ENCODE measurements around the gene C4orf50. TPM values are rescaled to one million over a fixed set of nuclear protein-coding genes. Genes with fewer than 3 reads are reported as not detected.

C4orf50 gene
- total RNA-seq, 5 donors from 2014 or later (not counting 1 experiment from before 2014, with no cell fraction given): 0.28 to 3.0 (median 0.54) TPM

GRCh38 chr4:5906191-5906590 lies 112.0 kb downstream of the C4orf50 start:
- H3K27me3 Mint-ChIP-seq: peaks cover 23 to 35% of the 10 kb centered on the region in 2 donors
- Histone ChIP-seq H3K27me3 (replicated peaks in 1 of 2; ENCODE audit: control insufficient read depth in 2 of 2, extremely low read depth in 1 of 2, insufficient read depth in 2 of 2, low read length in 1 of 2) (peaks cover 0 to 21% of the 10 kb centered on the region in 2 experiments), H3K4me3 (ENCODE audit: control insufficient read depth in 1 of 2, extremely low read depth in 1 of 2, low read length in 1 of 2) (no peak overlapping the region), H3K27ac (ENCODE audit: low read length) (no peak overlapping the region), H3K9me3 (no peaks in the 10 kb centered on the region), H3K36me3 (ENCODE audit: control insufficient read depth in 2 of 2, extremely low read depth in 1 of 2, insufficient read depth in 1 of 2, low read length in 1 of 2) (no peaks in the 10 kb centered on the region), H3K4me1 (ENCODE audit: control insufficient read depth in 1 of 2, extremely low read depth in 1 of 2, insufficient read depth in 2 of 2, low read length in 2 of 2) (no peaks in the 10 kb centered on the region)
- ChIA-PET POLR2A (no interaction called here), CTCF (no interaction called here)
- WGBS (ENCODE audit: insufficient coverage): 16% methylated on average over 4 of the region's 5 CpGs
- no peak overlapping the region for H3K27ac Mint-ChIP-seq
- peaks cover 16 to 19% (median 17%) of the 10 kb centered on the region in 3 donors for H3K9me3 Mint-ChIP-seq
- no peak for ATAC-seq (replicated peaks in 1 of 4)
- H3K36me3 Mint-ChIP-seq: no peaks in the 10 kb centered on the region
- H3K4me3 Mint-ChIP-seq: no peak overlapping the region
- no peak for DNase-seq
- H3K4me1 Mint-ChIP-seq: no peaks in the 10 kb centered on the region

- Histone ChIP-seq H3K27me3 (replicated peaks in 1 of 2; ENCODE audit: control insufficient read depth in 2 of 2, extremely low read depth in 1 of 2, insufficient read depth in 2 of 2, low read length in 1 of 2) (peaks cover 0 to 23% of the 10 kb centered on the region in 2 experiments), H3K4me3 (ENCODE audit: control insufficient read depth in 1 of 2, extremely low read depth in 1 of 2, low read length in 1 of 2) (no peak overlapping the region), H3K36me3 (ENCODE audit: control insufficient read depth in 2 of 2, extremely low read depth in 1 of 2, insufficient read depth in 1 of 2, low read length in 1 of 2) (no peaks in the 10 kb centered on the region), H3K4me1 (ENCODE audit: control insufficient read depth in 1 of 2, extremely low read depth in 1 of 2, insufficient read depth in 2 of 2, low read length in 2 of 2) (no peaks in the 10 kb centered on the region), H3K9me3 (no peaks in the 10 kb centered on the region), H3K27ac (ENCODE audit: low read length) (no peak overlapping the region)
- peaks cover 15 to 19% (median 17%) of the 10 kb centered on the region in 3 donors for H3K9me3 Mint-ChIP-seq
- 8% methylated on average over 4 of the region's 8 CpGs for WGBS (ENCODE audit: insufficient coverage)
- DNase-seq (no peak), ATAC-seq (replicated peaks in 1 of 4) (no peak)
- peaks cover 25 to 40% of the 10 kb centered on the region in 2 donors for H3K27me3 Mint-ChIP-seq
- CTCF ChIA-PET: no interaction called here
- no peak overlapping the region for H3K27ac Mint-ChIP-seq
- H3K4me3 Mint-ChIP-seq: no peak overlapping the region
- no peaks in the 10 kb centered on the region for H3K36me3 Mint-ChIP-seq
- H3K4me1 Mint-ChIP-seq: no peaks in the 10 kb centered on the region
- POLR2A ChIA-PET: no interaction called here
These were observed 112.5 kb downstream of the C4orf50 start for GRCh38 chr4:5905714-5906113.

GRCh38 chr4:5900844-5901243 lies 117.4 kb downstream of the C4orf50 start:
- CTCF ChIA-PET: no interaction called here
- peaks cover 24 to 34% of the 10 kb centered on the region in 2 donors for H3K27me3 Mint-ChIP-seq
- DNase-seq: no peak
- POLR2A ChIA-PET: no interaction called here
- no peaks in the 10 kb centered on the region for H3K4me1 Mint-ChIP-seq
- H3K36me3 ChIP-seq (ENCODE audit: control insufficient read depth in 2 of 2, extremely low read depth in 1 of 2, insufficient read depth in 1 of 2, low read length in 1 of 2): no peaks in the 10 kb centered on the region
- H3K9me3 ChIP-seq: no peaks in the 10 kb centered on the region
- no peak overlapping the region for H3K27ac ChIP-seq (ENCODE audit: low read length)
- peaks cover 4 to 5% (median 4%) of the 10 kb centered on the region in 3 donors for H3K9me3 Mint-ChIP-seq
- 68% methylated on average over 4 of the region's 5 CpGs for WGBS (ENCODE audit: insufficient coverage)
- no peak overlapping the region for H3K4me3 Mint-ChIP-seq
- H3K36me3 Mint-ChIP-seq: no peaks in the 10 kb centered on the region
- H3K27ac Mint-ChIP-seq: no peak overlapping the region
- peaks cover 0 to 29% of the 10 kb centered on the region in 2 experiments for H3K27me3 ChIP-seq (replicated peaks in 1 of 2; ENCODE audit: control insufficient read depth in 2 of 2, extremely low read depth in 1 of 2, insufficient read depth in 2 of 2, low read length in 1 of 2)
- no peak overlapping the region for H3K4me3 ChIP-seq (ENCODE audit: control insufficient read depth in 1 of 2, extremely low read depth in 1 of 2, low read length in 1 of 2)
- H3K4me1 ChIP-seq (ENCODE audit: control insufficient read depth in 1 of 2, extremely low read depth in 1 of 2, insufficient read depth in 2 of 2, low read length in 2 of 2): no peaks in the 10 kb centered on the region
- ATAC-seq (replicated peaks in 1 of 4): no peak

GRCh38 chr4:5899881-5900280 lies 118.3 kb downstream of the C4orf50 start:
- Histone ChIP-seq H3K27ac (ENCODE audit: low read length) (no peak overlapping the region), H3K9me3 (no peaks in the 10 kb centered on the region), H3K27me3 (replicated peaks in 1 of 2; ENCODE audit: control insufficient read depth in 2 of 2, extremely low read depth in 1 of 2, insufficient read depth in 2 of 2, low read length in 1 of 2) (peaks cover 0 to 27% of the 10 kb centered on the region in 2 experiments), H3K36me3 (ENCODE audit: control insufficient read depth in 2 of 2, extremely low read depth in 1 of 2, insufficient read depth in 1 of 2, low read length in 1 of 2) (no peaks in the 10 kb centered on the region), H3K4me1 (ENCODE audit: control insufficient read depth in 1 of 2, extremely low read depth in 1 of 2, insufficient read depth in 2 of 2, low read length in 2 of 2) (no peaks in the 10 kb centered on the region), H3K4me3 (ENCODE audit: control insufficient read depth in 1 of 2, extremely low read depth in 1 of 2, low read length in 1 of 2) (no peak overlapping the region)
- no peaks in the 10 kb centered on the region for H3K4me1 Mint-ChIP-seq
- peaks cover 4 to 5% (median 4%) of the 10 kb centered on the region in 3 donors for H3K9me3 Mint-ChIP-seq
- WGBS (ENCODE audit: insufficient coverage): 73% methylated on average over 2 of the region's 5 CpGs
- H3K36me3 Mint-ChIP-seq: no peaks in the 10 kb centered on the region
- ChIA-PET CTCF (no interaction called here), POLR2A (no interaction called here)
- DNase-seq (no peak), ATAC-seq (replicated peaks in 1 of 4) (no peak)
- peaks cover 24 to 33% of the 10 kb centered on the region in 2 donors for H3K27me3 Mint-ChIP-seq
- no peak overlapping the region for H3K4me3 Mint-ChIP-seq
- no peak overlapping the region for H3K27ac Mint-ChIP-seq

- Histone ChIP-seq H3K27me3 (replicated peaks in 1 of 2; ENCODE audit: control insufficient read depth in 2 of 2, extremely low read depth in 1 of 2, insufficient read depth in 2 of 2, low read length in 1 of 2) (peaks cover 0 to 28% of the 10 kb centered on the region in 2 experiments), H3K27ac (ENCODE audit: low read length) (no peak overlapping the region), H3K9me3 (no peaks in the 10 kb centered on the region), H3K4me1 (ENCODE audit: control insufficient read depth in 1 of 2, extremely low read depth in 1 of 2, insufficient read depth in 2 of 2, low read length in 2 of 2) (no peaks in the 10 kb centered on the region), H3K36me3 (ENCODE audit: control insufficient read depth in 2 of 2, extremely low read depth in 1 of 2, insufficient read depth in 1 of 2, low read length in 1 of 2) (no peaks in the 10 kb centered on the region), H3K4me3 (ENCODE audit: control insufficient read depth in 1 of 2, extremely low read depth in 1 of 2, low read length in 1 of 2) (no peak overlapping the region)
- Mint-ChIP-seq H3K27ac (no peak overlapping the region), H3K4me1 (no peaks in the 10 kb centered on the region), H3K36me3 (no peaks in the 10 kb centered on the region), H3K27me3 (peaks cover 26 to 29% of the 10 kb centered on the region in 2 donors), H3K4me3 (no peak overlapping the region), H3K9me3 (peaks cover 4 to 5% (median 4%) of the 10 kb centered on the region in 3 donors)
- ChIA-PET POLR2A (no interaction called here), CTCF (no interaction called here)
- ATAC-seq (replicated peaks in 1 of 4) (no peak), DNase-seq (no peak)
- 100% methylated on average over 1 of the region's 1 CpG for WGBS (ENCODE audit: insufficient coverage)
These were observed 118.8 kb downstream of the C4orf50 start for GRCh38 chr4:5899396-5899795.

GRCh38 chr4:5897674-5898073 lies 120.6 kb downstream of the C4orf50 start:
- ATAC-seq (replicated peaks in 1 of 4): no peak
- CTCF ChIA-PET: no interaction called here
- no peaks in the 10 kb centered on the region for H3K9me3 ChIP-seq
- Mint-ChIP-seq H3K27me3 (peaks cover 29 to 34% of the 10 kb centered on the region in 2 donors), H3K9me3 (peaks cover 4 to 5% (median 4%) of the 10 kb centered on the region in 3 donors), H3K36me3 (no peaks in the 10 kb centered on the region), H3K4me3 (no peak overlapping the region), H3K27ac (no peak overlapping the region), H3K4me1 (peaks cover 0 to 3% (median 2%) of the 10 kb centered on the region in 3 donors)
- DNase-seq: no peak
- no peaks in the 10 kb centered on the region for H3K36me3 ChIP-seq (ENCODE audit: control insufficient read depth in 2 of 2, extremely low read depth in 1 of 2, insufficient read depth in 1 of 2, low read length in 1 of 2)
- no peak overlapping the region for H3K27ac ChIP-seq (ENCODE audit: low read length)
- H3K27me3 ChIP-seq (replicated peaks in 1 of 2; ENCODE audit: control insufficient read depth in 2 of 2, extremely low read depth in 1 of 2, insufficient read depth in 2 of 2, low read length in 1 of 2): peaks cover 4 to 32% of the 10 kb centered on the region in 2 experiments
- no peak overlapping the region for H3K4me3 ChIP-seq (ENCODE audit: control insufficient read depth in 1 of 2, extremely low read depth in 1 of 2, low read length in 1 of 2)
- no peaks in the 10 kb centered on the region for H3K4me1 ChIP-seq (ENCODE audit: control insufficient read depth in 1 of 2, extremely low read depth in 1 of 2, insufficient read depth in 2 of 2, low read length in 2 of 2)
- POLR2A ChIA-PET: no interaction called here
- 86% methylated on average over 13 of the region's 13 CpGs for WGBS (ENCODE audit: insufficient coverage)

GRCh38 chr4:5895287-5895686 lies 122.9 kb downstream of the C4orf50 start:
- H3K27ac Mint-ChIP-seq: no peak overlapping the region
- H3K4me1 ChIP-seq (ENCODE audit: control insufficient read depth in 1 of 2, extremely low read depth in 1 of 2, insufficient read depth in 2 of 2, low read length in 2 of 2): peaks cover 0 to under 1% of the 10 kb centered on the region in 2 experiments
- ChIA-PET POLR2A (interaction anchor here in 1 of 2 donors (0.9 kb wide), 1 partner anchor 104 kb away, joined by 3 read pairs; no protein-coding TSS in a partner anchor), CTCF (no interaction called here)
- H3K27me3 Mint-ChIP-seq: peaks cover 28 to 45% of the 10 kb centered on the region in 2 donors
- peaks cover 4 to 42% of the 10 kb centered on the region in 2 experiments for H3K27me3 ChIP-seq (replicated peaks in 1 of 2; ENCODE audit: control insufficient read depth in 2 of 2, extremely low read depth in 1 of 2, insufficient read depth in 2 of 2, low read length in 1 of 2)
- WGBS (ENCODE audit: insufficient coverage): 80% methylated on average over 3 of the region's 4 CpGs
- H3K36me3 Mint-ChIP-seq: no peaks in the 10 kb centered on the region
- no peak overlapping the region for H3K4me3 ChIP-seq (ENCODE audit: control insufficient read depth in 1 of 2, extremely low read depth in 1 of 2, low read length in 1 of 2)
- H3K9me3 Mint-ChIP-seq: peaks cover 4 to 5% (median 4%) of the 10 kb centered on the region in 3 donors
- no peak overlapping the region for H3K27ac ChIP-seq (ENCODE audit: low read length)
- H3K4me1 Mint-ChIP-seq: peaks cover 0 to 3% (median 2%) of the 10 kb centered on the region in 3 donors
- ATAC-seq (replicated peaks in 1 of 4): no peak
- no peak overlapping the region for H3K4me3 Mint-ChIP-seq
- no peaks in the 10 kb centered on the region for H3K9me3 ChIP-seq
- DNase-seq: no peak
- no peaks in the 10 kb centered on the region for H3K36me3 ChIP-seq (ENCODE audit: control insufficient read depth in 2 of 2, extremely low read depth in 1 of 2, insufficient read depth in 1 of 2, low read length in 1 of 2)

Data from T-cell (primary cell).